GM21619 (cell line): ENCODE results near the gene ACTR10.

Source experiments
- ATAC-seq: cut with Tn5 transposase; IDR thresholded peaks from one replicate; pipeline ENCODE4 v1.9.1; 2021; ENCODE audit not compliant: unreplicated experiment

Gene ACTR10

DNA sequence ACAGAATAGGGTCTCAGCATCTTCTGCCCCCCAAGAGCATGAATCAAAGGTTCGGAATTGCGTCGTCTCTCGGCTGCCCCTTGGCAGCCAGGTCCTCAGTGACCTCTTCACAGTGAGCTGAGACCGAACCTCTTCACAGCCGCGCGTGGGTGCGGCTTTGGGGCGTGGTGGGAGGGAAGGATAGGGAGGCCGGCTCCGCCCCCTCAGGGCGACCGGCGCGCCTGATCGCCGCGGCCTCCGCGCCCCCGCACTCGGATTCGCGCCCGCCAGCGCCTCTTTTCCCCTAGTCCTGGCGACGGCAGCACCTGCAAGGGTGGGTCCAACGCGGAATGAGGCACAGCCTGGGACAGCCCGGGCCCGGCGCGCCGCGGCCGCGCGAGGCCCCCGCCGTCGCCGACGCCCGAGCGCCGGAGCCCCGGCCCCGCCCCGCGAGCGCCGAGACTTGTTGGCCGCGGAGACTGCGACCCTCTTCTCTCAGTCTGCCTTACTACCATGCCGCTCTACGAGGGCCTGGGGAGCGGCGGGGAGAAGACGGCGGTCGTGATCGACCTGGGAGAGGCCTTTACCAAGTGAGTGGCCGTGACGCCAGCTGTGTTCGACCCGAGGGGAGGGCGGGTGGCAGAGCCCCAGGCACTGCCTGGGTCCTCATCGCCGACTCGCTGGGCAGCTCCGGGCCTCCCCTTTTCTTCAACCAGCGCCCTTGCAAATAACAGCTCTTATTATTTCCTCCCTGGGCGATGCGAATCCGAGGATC is at the start of gene ACTR10:
Gene ACTR10 (plus strand): TSS at position 424 of the 754 bp plus-strand sequence. CDS start 69 bp downstream, at position 493.
- peak; percentile 93 for ATAC-seq

GRCh38 chr14:58150243-58150805 is 49.6 kb upstream of the ACTR10 start:
- ATAC-seq, result no peak

- peak; percentile 26 for ATAC-seq
Measured at GRCh38 chr14:58151133-58152013, 48.6 kb upstream of the ACTR10 start.

GRCh38 chr14:58152014-58152857 is 47.7 kb upstream of the ACTR10 start, which contains the start of gene ARMH4:
TSS of gene ARMH4 (minus strand) at chr14:58152213. CDS start at chr14:58139358, 12,855 bp downstream.
- peak; percentile 97 for ATAC-seq

GRCh38 chr14:58160561-58160960 is 39.4 kb upstream of the ACTR10 start:
- no peak for ATAC-seq

- ATAC-seq, result no peak
Measured at GRCh38 chr14:58166005-58166983, 33.7 kb upstream of the ACTR10 start.

GRCh38 chr14:58167057-58167456 is 32.9 kb upstream of the ACTR10 start:
- no peak for ATAC-seq

GRCh38 chr14:58167891-58168290 is 32.1 kb upstream of the ACTR10 start:
- no peak for ATAC-seq

DNA sequence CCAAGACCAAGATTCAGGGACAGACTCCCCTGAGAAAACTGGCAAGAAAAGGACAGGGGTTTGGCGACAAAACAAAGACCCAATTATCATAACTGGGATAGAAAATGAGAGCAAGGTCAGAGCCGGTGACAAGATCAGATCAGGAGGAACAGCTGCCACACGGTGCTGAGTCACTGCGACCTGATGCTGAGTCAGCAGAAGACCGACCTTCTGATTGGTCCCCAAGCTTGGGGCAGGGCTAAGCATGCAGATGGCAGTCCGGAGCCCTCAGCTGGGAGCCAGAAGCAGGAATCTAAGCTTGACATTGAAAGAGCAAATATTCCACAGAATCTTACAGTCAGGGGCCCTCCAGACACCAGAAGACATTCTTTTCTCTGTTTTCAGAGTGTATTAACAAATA is 28.9 kb upstream of the ACTR10 start:
- ATAC-seq, result peak; percentile 98

GRCh38 chr14:58177125-58177524 is 22.8 kb upstream of the ACTR10 start:
- no peak for ATAC-seq

GRCh38 chr14:58189176-58189575 is 10.8 kb upstream of the ACTR10 start:
- ATAC-seq, result no peak

GRCh38 chr14:58191763-58192601 is 8.0 kb upstream of the ACTR10 start:
- ATAC-seq, result no peak

DNA sequence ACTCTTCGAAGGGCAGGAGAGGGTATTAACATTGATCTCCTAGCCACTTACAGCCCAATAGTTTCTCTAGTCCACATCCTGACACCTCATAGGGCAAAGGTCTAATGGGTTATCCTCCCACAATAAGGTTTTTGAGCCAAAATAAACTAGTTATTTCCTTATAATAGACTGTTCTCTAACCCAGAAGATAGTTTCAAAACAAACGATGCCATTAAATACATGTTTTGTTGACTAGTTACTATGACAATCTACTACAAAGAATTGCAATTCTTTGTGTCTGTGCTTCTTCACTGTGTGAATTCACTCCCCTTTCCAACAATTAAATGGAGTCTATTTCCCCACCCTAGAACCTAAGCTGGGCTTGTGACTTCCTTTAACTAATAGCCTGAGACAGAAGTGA is 6.4 kb upstream of the ACTR10 start:
- no peak for ATAC-seq

GRCh38 chr14:58196198-58196597 is 3.8 kb upstream of the ACTR10 start:
- no peak for ATAC-seq

- no peak for ATAC-seq
Measured at GRCh38 chr14:58198086-58198485, 1.9 kb upstream of the ACTR10 start.

DNA sequence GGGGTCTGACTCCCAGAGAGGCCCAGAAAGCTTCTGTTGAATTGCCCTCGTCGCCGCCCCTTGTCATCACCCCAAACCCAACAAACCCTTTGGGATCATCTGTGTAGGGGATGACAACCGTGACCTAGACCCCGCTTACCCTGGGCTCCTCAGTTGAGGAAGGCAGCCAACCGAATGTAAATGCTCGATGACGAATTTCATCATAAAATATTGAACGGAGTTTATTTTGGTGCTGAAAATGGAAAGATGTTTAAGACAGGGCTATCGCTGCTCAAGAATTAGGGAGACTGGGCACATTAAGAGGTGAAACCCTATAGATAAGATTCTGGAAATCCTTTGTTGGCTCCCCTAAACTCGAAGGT is 512 bp downstream of the ACTR10 start:
- ATAC-seq, result peak; percentile 1

- no peak for ATAC-seq
Measured at GRCh38 chr14:58200846-58201245, 897 bp downstream of the ACTR10 start.

DNA sequence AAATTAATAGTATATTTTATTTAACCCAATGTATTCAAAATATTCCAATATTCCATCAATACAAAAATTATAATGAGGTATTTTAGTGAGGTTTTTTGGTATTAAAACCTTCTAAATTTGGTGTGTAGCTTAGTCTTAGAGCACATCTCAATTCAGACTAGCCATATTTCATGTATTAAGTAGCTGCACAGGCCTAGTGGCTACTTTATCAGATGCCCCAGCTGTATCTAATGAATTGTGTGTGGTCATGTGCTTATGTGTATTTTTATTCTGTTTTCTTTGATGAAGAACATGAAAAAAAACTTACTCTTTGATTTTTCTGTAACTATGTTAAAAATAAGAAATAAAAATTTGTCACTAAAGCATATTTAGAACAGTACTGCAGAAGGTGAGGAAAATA is 13.2 kb downstream of the ACTR10 start:
- no peak for ATAC-seq
